HEK293 (cell line): ENCODE measurements around the gene CYP27A1.

Experiments used
- CTCF ChIP-seq: fragments of 450-650 bp; formaldehyde crosslinking; IDR thresholded peaks from 2 replicates; pipeline ENCODE4 v1.5.1; 2016; ENCODE audit warnings: missing biosample characterization, missing genetic modification characterization
- HOXA7 ChIP-seq: sonication (generic); formaldehyde crosslinking; IDR thresholded peaks from 2 replicates; pipeline ENCODE4 v1.8.1; 2022; ENCODE audit warnings: missing genetic modification reagents, borderline replicate concordance
- SP2 ChIP-seq: fragments of 450-650 bp; formaldehyde crosslinking; IDR thresholded peaks from 2 replicates; pipeline ENCODE4 v1.5.1; 2016; ENCODE audit warnings: missing biosample characterization, missing genetic modification characterization
- ZNF121 ChIP-seq: fragments of 450-650 bp; formaldehyde crosslinking; IDR thresholded peaks from 2 replicates; pipeline ENCODE4 v1.5.1; 2016; ENCODE audit warnings: missing biosample characterization, missing genetic modification characterization
- ZNF157 ChIP-seq: fragments of 450-650 bp; formaldehyde crosslinking; IDR thresholded peaks from 2 replicates; pipeline ENCODE4 v1.5.1; 2016; ENCODE audit warnings: missing biosample characterization, missing genetic modification characterization
- ZNF510 ChIP-seq: fragments of 450-650 bp; formaldehyde crosslinking; IDR thresholded peaks from 2 replicates; pipeline ENCODE4 v1.5.1; 2018; ENCODE audit warnings: mild to moderate bottlenecking, missing genetic modification characterization, missing biosample characterization; ENCODE audit not compliant: insufficient replicate concordance
- ZNF513 ChIP-seq: fragments of 450-650 bp; IDR thresholded peaks from 2 replicates; pipeline ENCODE4 v1.5.1; 2018; ENCODE audit warnings: missing biosample characterization, missing genetic modification characterization
- ZNF623 ChIP-seq: fragments of 450-650 bp; formaldehyde crosslinking; IDR thresholded peaks from 2 replicates; pipeline ENCODE4 v1.5.1; 2016; ENCODE audit warnings: missing biosample characterization, missing genetic modification characterization
- ZNF701 ChIP-seq: fragments of 450-650 bp; formaldehyde crosslinking; IDR thresholded peaks from 2 replicates; pipeline ENCODE4 v1.5.1; 2016; ENCODE audit warnings: missing biosample characterization, missing genetic modification characterization
- TF ChIP-seq, protein P1 (sequence below): fragments of 450-650 bp; formaldehyde crosslinking; IDR thresholded peaks from 2 replicates; pipeline ENCODE4 v1.5.1; 2016; ENCODE audit warnings: missing biosample characterization, missing genetic modification characterization

GRCh38 chr2:218837495-218837894 is 55.5 kb downstream of the CYP27A1 start:
- TF ChIP-seq ZNF701 (tag by site-specific recombination) (no peak), ZNF121 (tag by site-specific recombination) (no peak), HOXA7 (no peak), ZNF510 (no peak), ZNF157 (tag by site-specific recombination) (no peak), CTCF (tag by site-specific recombination) (no peak), ZNF513 (tag by site-specific recombination) (no peak), SP2 (tag by site-specific recombination) (no peak), ZNF623 (tag by site-specific recombination) (no peak)
- TF ChIP-seq, protein P1, sequence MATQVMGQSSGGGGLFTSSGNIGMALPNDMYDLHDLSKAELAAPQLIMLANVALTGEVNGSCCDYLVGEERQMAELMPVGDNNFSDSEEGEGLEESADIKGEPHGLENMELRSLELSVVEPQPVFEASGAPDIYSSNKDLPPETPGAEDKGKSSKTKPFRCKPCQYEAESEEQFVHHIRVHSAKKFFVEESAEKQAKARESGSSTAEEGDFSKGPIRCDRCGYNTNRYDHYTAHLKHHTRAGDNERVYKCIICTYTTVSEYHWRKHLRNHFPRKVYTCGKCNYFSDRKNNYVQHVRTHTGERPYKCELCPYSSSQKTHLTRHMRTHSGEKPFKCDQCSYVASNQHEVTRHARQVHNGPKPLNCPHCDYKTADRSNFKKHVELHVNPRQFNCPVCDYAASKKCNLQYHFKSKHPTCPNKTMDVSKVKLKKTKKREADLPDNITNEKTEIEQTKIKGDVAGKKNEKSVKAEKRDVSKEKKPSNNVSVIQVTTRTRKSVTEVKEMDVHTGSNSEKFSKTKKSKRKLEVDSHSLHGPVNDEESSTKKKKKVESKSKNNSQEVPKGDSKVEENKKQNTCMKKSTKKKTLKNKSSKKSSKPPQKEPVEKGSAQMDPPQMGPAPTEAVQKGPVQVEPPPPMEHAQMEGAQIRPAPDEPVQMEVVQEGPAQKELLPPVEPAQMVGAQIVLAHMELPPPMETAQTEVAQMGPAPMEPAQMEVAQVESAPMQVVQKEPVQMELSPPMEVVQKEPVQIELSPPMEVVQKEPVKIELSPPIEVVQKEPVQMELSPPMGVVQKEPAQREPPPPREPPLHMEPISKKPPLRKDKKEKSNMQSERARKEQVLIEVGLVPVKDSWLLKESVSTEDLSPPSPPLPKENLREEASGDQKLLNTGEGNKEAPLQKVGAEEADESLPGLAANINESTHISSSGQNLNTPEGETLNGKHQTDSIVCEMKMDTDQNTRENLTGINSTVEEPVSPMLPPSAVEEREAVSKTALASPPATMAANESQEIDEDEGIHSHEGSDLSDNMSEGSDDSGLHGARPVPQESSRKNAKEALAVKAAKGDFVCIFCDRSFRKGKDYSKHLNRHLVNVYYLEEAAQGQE (tag by site-specific recombination), result no peak
